ENCODE measurements around the gene ZCCHC3.

ZCCHC3 gene

GRCh38 chr20:288956-289692 lies 8.2 kb upstream of the ZCCHC3 start:
- Histone ChIP-seq H3K4me2 (ENCODE audit: low read length) (peak overlapping the region; percentile 82), H3K27me3 (ENCODE audit: control insufficient read depth, low read length) (no peaks in the 10 kb centered on the region), H3K27ac (ENCODE audit: low read depth, low read length) (no peak overlapping the region), H3K36me3 (ENCODE audit: control insufficient read depth, low read length) (no peaks in the 10 kb centered on the region), H3K9me3 (ENCODE audit: control insufficient read depth, insufficient read depth, low read length) (no peaks in the 10 kb centered on the region), H3K4me3 (ENCODE audit: low read length) (peak overlapping the region; percentile 87), H3F3A (ENCODE audit: control insufficient read depth, insufficient read depth) (peaks cover 7% of the 10 kb centered on the region; the same call in 1 of the 2 replicates), H3K9me2 (replicated peaks; ENCODE audit: control insufficient read depth, low read length) (no peaks in the 10 kb centered on the region), H3K4me1 (ENCODE audit: control insufficient read depth, low read length) (peaks cover 27% of the 10 kb centered on the region), H4K20me1 (ENCODE audit: control insufficient read depth, insufficient read depth, low read depth, low read length) (no peaks in the 10 kb centered on the region), H3K79me2 (ENCODE audit: control insufficient read depth, low read length) (peaks cover 11% of the 10 kb centered on the region)
- TF ChIP-seq EZH2phosphoT487 (IDR thresholded peaks at IDR 0.05; ENCODE audit: borderline replicate concordance, low read length) = no peak
- TF ChIP-seq CTCF (IDR thresholded peaks at IDR 0.05; ENCODE audit: low read depth, low read length, poor library complexity, severe bottlenecking) = no peak

- H3K27me3 ChIP-seq (ENCODE audit: control insufficient read depth, low read length) = no peaks in the 10 kb centered on the region
- H3K36me3 ChIP-seq (ENCODE audit: control insufficient read depth, low read length) = no peaks in the 10 kb centered on the region
- H3K4me3 ChIP-seq (ENCODE audit: low read length) = peak overlapping the region; percentile 87
- no peak for TF ChIP-seq CTCF (IDR thresholded peaks at IDR 0.05; ENCODE audit: low read depth, low read length, poor library complexity, severe bottlenecking)
- TF ChIP-seq EZH2phosphoT487 (IDR thresholded peaks at IDR 0.05; ENCODE audit: borderline replicate concordance, low read length) = no peak
- peak overlapping the region; percentile 82 for H3K4me2 ChIP-seq (ENCODE audit: low read length)
- no peaks in the 10 kb centered on the region for H3K9me2 ChIP-seq (replicated peaks; ENCODE audit: control insufficient read depth, low read length)
- H3K9me3 ChIP-seq (ENCODE audit: control insufficient read depth, insufficient read depth, low read length) = no peaks in the 10 kb centered on the region
- H3K27ac ChIP-seq (ENCODE audit: low read depth, low read length) = no peak overlapping the region
- H3F3A ChIP-seq (ENCODE audit: control insufficient read depth, insufficient read depth) = peaks cover 7% of the 10 kb centered on the region; the same call in 1 of the 2 replicates
- H4K20me1 ChIP-seq (ENCODE audit: control insufficient read depth, insufficient read depth, low read depth, low read length) = no peaks in the 10 kb centered on the region
- H3K4me1 ChIP-seq (ENCODE audit: control insufficient read depth, low read length) = peaks cover 27% of the 10 kb centered on the region
- H3K79me2 ChIP-seq (ENCODE audit: control insufficient read depth, low read length) = peaks cover 11% of the 10 kb centered on the region
Observed at GRCh38 chr20:289693-290083, 7.7 kb upstream of the ZCCHC3 start.

GRCh38 chr20:290084-290831 lies 7.1 kb upstream of the ZCCHC3 start, which contains the start of gene C20orf96:
TSS of gene C20orf96 (minus strand) at chr20:290750. CDS start at chr20:290610, 140 bp downstream.
- Histone ChIP-seq H3K9me3 (ENCODE audit: control insufficient read depth, insufficient read depth, low read length) (no peaks in the 10 kb centered on the region), H3K9me2 (replicated peaks; ENCODE audit: control insufficient read depth, low read length) (no peaks in the 10 kb centered on the region), H3K27me3 (ENCODE audit: control insufficient read depth, low read length) (no peaks in the 10 kb centered on the region), H3K4me3 (ENCODE audit: low read length) (peak within 1 kb of the TSS; percentile 87), H3K36me3 (ENCODE audit: control insufficient read depth, low read length) (no peaks in the 10 kb centered on the region), H3K79me2 (ENCODE audit: control insufficient read depth, low read length) (peaks cover 11% of the 10 kb centered on the region), H3K27ac (ENCODE audit: low read depth, low read length) (peak within 1 kb of the TSS; percentile 34), H3F3A (ENCODE audit: control insufficient read depth, insufficient read depth) (peaks cover 11% of the 10 kb centered on the region), H3K4me2 (ENCODE audit: low read length) (peak within 1 kb of the TSS; percentile 82), H4K20me1 (ENCODE audit: control insufficient read depth, insufficient read depth, low read depth, low read length) (no peaks in the 10 kb centered on the region), H3K4me1 (ENCODE audit: control insufficient read depth, low read length) (peaks cover 27% of the 10 kb centered on the region)
- no peak for TF ChIP-seq EZH2phosphoT487 (IDR thresholded peaks at IDR 0.05; ENCODE audit: borderline replicate concordance, low read length)
